ENCODE results near the gene PKD2.
A peak's percentile ranks its signal among the peaks of the same experiment; 100 is the strongest.

PKD2 gene

GRCh38 chr4:88007304-88008121 lies at the start of gene PKD2:
Gene PKD2, plus strand, starts transcription at chr4:88007635. Its CDS starts 99 bp downstream, at chr4:88007734.
- peak; percentile 83 to 87 for DNase-seq

GRCh38 chr4:87961993-87962392 lies 45.4 kb upstream of the PKD2 start:
- DNase-seq, result no peak

GRCh38 chr4:87962398-87963146 lies 44.9 kb upstream of the PKD2 start:
- no peak for DNase-seq

GRCh38 chr4:87965501-87965975 lies 41.9 kb upstream of the PKD2 start:
- DNase-seq, result no peak

- no peak for DNase-seq
Measured at GRCh38 chr4:87966095-87966496, 41.3 kb upstream of the PKD2 start.

- no peak for DNase-seq
Measured at GRCh38 chr4:87967193-87967592, 40.2 kb upstream of the PKD2 start.

GRCh38 chr4:87970121-87970520 lies 37.3 kb upstream of the PKD2 start:
- DNase-seq, result no peak

- no peak for DNase-seq
Measured at GRCh38 chr4:87971866-87972265, 35.6 kb upstream of the PKD2 start.

GRCh38 chr4:87973283-87974169 lies 33.9 kb upstream of the PKD2 start:
- peak; percentile 45 to 46 for DNase-seq

GRCh38 chr4:87974856-87975462 lies 32.5 kb upstream of the PKD2 start:
- DNase-seq, result no peak

- DNase-seq, result peak in 1 of 2 experiments; percentile 27
Measured at GRCh38 chr4:87975466-87975865, 32.0 kb upstream of the PKD2 start, which contains the start of gene SPP1. Gene SPP1, plus strand, starts transcription at chr4:87975714. Its CDS starts 1,182 bp downstream, at chr4:87976896.

- no peak for DNase-seq
Measured at GRCh38 chr4:87977521-87978278, 29.7 kb upstream of the PKD2 start.

GRCh38 chr4:87978681-87979080 lies 28.8 kb upstream of the PKD2 start:
- no peak for DNase-seq

GRCh38 chr4:87979810-87980209 lies 27.6 kb upstream of the PKD2 start:
- no peak for DNase-seq

GRCh38 chr4:87981486-87981885 lies 25.9 kb upstream of the PKD2 start:
- DNase-seq, result no peak

GRCh38 chr4:87982036-87982435 lies 25.4 kb upstream of the PKD2 start:
- DNase-seq, result no peak

GRCh38 chr4:87982446-87983010 lies 24.9 kb upstream of the PKD2 start:
- no peak for DNase-seq

- no peak for DNase-seq
Measured at GRCh38 chr4:87983996-87984395, 23.4 kb upstream of the PKD2 start.

- peak; percentile 32 to 55 for DNase-seq
Measured at GRCh38 chr4:87985097-87985886, 22.1 kb upstream of the PKD2 start.

- no peak for DNase-seq
Measured at GRCh38 chr4:87985887-87986200, 21.6 kb upstream of the PKD2 start.

- DNase-seq, result no peak
Measured at GRCh38 chr4:87986508-87986907, 20.9 kb upstream of the PKD2 start.
